SJSA1 (cell line): ENCODE results near the gene MEGF8. TPM values are rescaled to one million over a fixed set of nuclear protein-coding genes. Genes with fewer than 3 reads are reported as not detected.
"Not testable (repeated sequence)": the region's sequence is repeated elsewhere in the genome, so short reads cannot be mapped to it uniquely, and the experiment has no call there.

Experiments used
- DNase-seq, 2 experiments: peaks; one replicate each; pipeline ENCODE4 v3.0.0-alpha.2; 2015 to 2020; ENCODE audit warnings: low spot score in 2 of 2, low read depth in 1 of 2
- H3K27ac ChIP-seq: fragments of 250-450 bp; sonication (Bioruptor Pico); 2 replicates; pipeline ENCODE4 v1.5.1; 2020; ENCODE audit warnings: mild to moderate bottlenecking, moderate library complexity
- H3K27me3 ChIP-seq: fragments of 250-450 bp; sonication (Bioruptor Pico); replicated peaks from 2 replicates; pipeline ENCODE4 v1.5.1; 2020; ENCODE audit warnings: mild to moderate bottlenecking, moderate library complexity
- H3K36me3 ChIP-seq: fragments of 250-450 bp; sonication (Bioruptor Pico); 2 replicates; pipeline ENCODE4 v1.5.1; 2020; ENCODE audit warnings: mild to moderate bottlenecking
- H3K4me1 ChIP-seq: fragments of 250-450 bp; sonication (Bioruptor Pico); replicated peaks from 2 replicates; pipeline ENCODE4 v1.6.1; 2021; ENCODE audit warnings: mild to moderate bottlenecking
- H3K4me3 ChIP-seq: fragments of 250-450 bp; sonication (Bioruptor Pico); 2 replicates; pipeline ENCODE4 v1.5.1; 2020; ENCODE audit warnings: mild to moderate bottlenecking
- H3K9me3 ChIP-seq: fragments of 250-450 bp; sonication (Bioruptor Pico); replicated peaks from 2 replicates; pipeline ENCODE4 v1.5.1; 2020; ENCODE audit warnings: mild to moderate bottlenecking
- total RNA-seq: library from RNA; depleted of rRNA; stranded (reverse); fragments of >200 nt; shearing (Covaris generic); gene quantifications from 2 replicates; pipeline ENCODE4 v1.2.3, GENCODE V29; 2014

Gene MEGF8
- total RNA-seq, 1 experiment from 2014 or later = 16.1 TPM

GRCh38 chr19:42323852-42324654 is 1.4 kb upstream of the MEGF8 start:
- DNase-seq = no peak

GRCh38 chr19:42324655-42325307 is 654 bp upstream of the MEGF8 start:
- H3K27ac ChIP-seq = no peak overlapping the region
- no peaks in the 10 kb centered on the region for H3K36me3 ChIP-seq
- peaks cover 13% of the 10 kb centered on the region for H3K4me1 ChIP-seq
- peaks cover 19% of the 10 kb centered on the region for H3K27me3 ChIP-seq
- peak overlapping the region; percentile 7; the same call in 1 of the 2 replicates for H3K4me3 ChIP-seq
- no peaks in the 10 kb centered on the region for H3K9me3 ChIP-seq
- DNase-seq = no peak

More at GRCh38 chr19:42323852-42324654, 1.4 kb upstream of the MEGF8 start:
- Histone ChIP-seq H3K27me3 (peaks cover 19% of the 10 kb centered on the region), H3K27ac (no peak overlapping the region), H3K9me3 (no peaks in the 10 kb centered on the region), H3K4me1 (peaks cover 13% of the 10 kb centered on the region), H3K36me3 (no peaks in the 10 kb centered on the region), H3K4me3 (no peak overlapping the region)

- Histone ChIP-seq H3K9me3 (no peaks in the 10 kb centered on the region), H3K27ac (no peak overlapping the region), H3K27me3 (peaks cover 19% of the 10 kb centered on the region), H3K36me3 (no peaks in the 10 kb centered on the region), H3K4me1 (peaks cover 20% of the 10 kb centered on the region), H3K4me3 (peak overlapping the region; percentile 63)
- no peak for DNase-seq
These were observed 699 bp downstream of the MEGF8 start for GRCh38 chr19:42325896-42326771.

- no peak for DNase-seq
- Histone ChIP-seq H3K27ac (no peak overlapping the region), H3K4me1 (peaks cover 20% of the 10 kb centered on the region), H3K36me3 (no peaks in the 10 kb centered on the region), H3K9me3 (no peaks in the 10 kb centered on the region), H3K4me3 (no peak overlapping the region), H3K27me3 (peaks cover 16% of the 10 kb centered on the region)
These were observed 1.5 kb downstream of the MEGF8 start for GRCh38 chr19:42326969-42327368.

- H3K27me3 ChIP-seq = peaks cover 13% of the 10 kb centered on the region
- no peaks in the 10 kb centered on the region for H3K9me3 ChIP-seq
- DNase-seq = no peak
- H3K4me3 ChIP-seq = no peak overlapping the region
- H3K4me1 ChIP-seq = peaks cover 20% of the 10 kb centered on the region
- no peak overlapping the region for H3K27ac ChIP-seq
- no peaks in the 10 kb centered on the region for H3K36me3 ChIP-seq
These were observed 1.9 kb downstream of the MEGF8 start for GRCh38 chr19:42327381-42327780.

- H3K4me1 ChIP-seq = peaks cover 20% of the 10 kb centered on the region
- DNase-seq = no peak
- H3K36me3 ChIP-seq = no peaks in the 10 kb centered on the region
- H3K4me3 ChIP-seq = no peak overlapping the region
- H3K9me3 ChIP-seq = no peaks in the 10 kb centered on the region
- H3K27me3 ChIP-seq = peaks cover 11% of the 10 kb centered on the region
- H3K27ac ChIP-seq = no peak overlapping the region
These were observed 2.7 kb downstream of the MEGF8 start for GRCh38 chr19:42328106-42328505.

GRCh38 chr19:42328854-42329253 is 3.4 kb downstream of the MEGF8 start:
- no peak for DNase-seq
- H3K27ac ChIP-seq = no peak overlapping the region
- no peak overlapping the region for H3K4me3 ChIP-seq
- peaks cover 8% of the 10 kb centered on the region for H3K27me3 ChIP-seq
- H3K4me1 ChIP-seq = peaks cover 20% of the 10 kb centered on the region
- no peaks in the 10 kb centered on the region for H3K36me3 ChIP-seq
- no peaks in the 10 kb centered on the region for H3K9me3 ChIP-seq

- Histone ChIP-seq H3K27me3 (no peaks in the 10 kb centered on the region), H3K4me3 (no peak overlapping the region), H3K4me1 (peaks cover 12% of the 10 kb centered on the region), H3K36me3 (no peaks in the 10 kb centered on the region), H3K9me3 (no peaks in the 10 kb centered on the region), H3K27ac (no peak overlapping the region)
- DNase-seq = no peak
These were observed 4.8 kb downstream of the MEGF8 start for GRCh38 chr19:42330241-42330711.

GRCh38 chr19:42331333-42331732 is 5.9 kb downstream of the MEGF8 start:
- not testable (repeated sequence) for H3K4me3 ChIP-seq, H3K36me3 ChIP-seq, H3K27ac ChIP-seq, H3K4me1 ChIP-seq, H3K9me3 ChIP-seq, H3K27me3 ChIP-seq, DNase-seq

GRCh38 chr19:42332059-42332458 is 6.6 kb downstream of the MEGF8 start:
- no peaks in the 10 kb centered on the region for H3K36me3 ChIP-seq

GRCh38 chr19:42333018-42333417 is 7.6 kb downstream of the MEGF8 start:
- Histone ChIP-seq H3K9me3 (no peaks in the 10 kb centered on the region), H3K36me3 (no peaks in the 10 kb centered on the region), H3K4me1 (peaks cover 7% of the 10 kb centered on the region), H3K27ac (no peak overlapping the region), H3K4me3 (no peak overlapping the region), H3K27me3 (no peaks in the 10 kb centered on the region)
- DNase-seq = no peak

More at GRCh38 chr19:42332059-42332458, 6.6 kb downstream of the MEGF8 start:
- DNase-seq = no peak
- no peak overlapping the region for H3K27ac ChIP-seq
- peaks cover 7% of the 10 kb centered on the region for H3K4me1 ChIP-seq
- no peaks in the 10 kb centered on the region for H3K27me3 ChIP-seq
- H3K9me3 ChIP-seq = no peaks in the 10 kb centered on the region
- H3K4me3 ChIP-seq = no peak overlapping the region

- H3K27ac ChIP-seq = no peak overlapping the region
- H3K4me1 ChIP-seq = peaks cover 7% of the 10 kb centered on the region
- H3K27me3 ChIP-seq = no peaks in the 10 kb centered on the region
- DNase-seq = no peak
- no peaks in the 10 kb centered on the region for H3K9me3 ChIP-seq
- H3K36me3 ChIP-seq = no peaks in the 10 kb centered on the region
- H3K4me3 ChIP-seq = no peak overlapping the region
These were observed 8.7 kb downstream of the MEGF8 start for GRCh38 chr19:42333975-42334696.

GRCh38 chr19:42334697-42335373 is 9.4 kb downstream of the MEGF8 start:
- no peaks in the 10 kb centered on the region for H3K27me3 ChIP-seq

More at GRCh38 chr19:42334697-42335373, 9.4 kb downstream of the MEGF8 start:
- no peaks in the 10 kb centered on the region for H3K9me3 ChIP-seq
- H3K36me3 ChIP-seq = no peaks in the 10 kb centered on the region
- no peak overlapping the region for H3K4me3 ChIP-seq
- H3K27ac ChIP-seq = no peak overlapping the region
- peaks cover 7% of the 10 kb centered on the region for H3K4me1 ChIP-seq
- DNase-seq = no peak
